HG03439 (cell line): ENCODE measurements around the gene SRRM5.
"Not testable (repeated sequence)": the region's sequence is repeated elsewhere in the genome, so short reads cannot be mapped to it uniquely, and the experiment has no call there.

Experiments used
- ATAC-seq: cut with Tn5 transposase; IDR thresholded peaks from one replicate; pipeline ENCODE4 v1.9.1; 2021; ENCODE audit warnings: mild to moderate bottlenecking, moderate library complexity; ENCODE audit not compliant: unreplicated experiment

The SRRM5 gene, protein sequence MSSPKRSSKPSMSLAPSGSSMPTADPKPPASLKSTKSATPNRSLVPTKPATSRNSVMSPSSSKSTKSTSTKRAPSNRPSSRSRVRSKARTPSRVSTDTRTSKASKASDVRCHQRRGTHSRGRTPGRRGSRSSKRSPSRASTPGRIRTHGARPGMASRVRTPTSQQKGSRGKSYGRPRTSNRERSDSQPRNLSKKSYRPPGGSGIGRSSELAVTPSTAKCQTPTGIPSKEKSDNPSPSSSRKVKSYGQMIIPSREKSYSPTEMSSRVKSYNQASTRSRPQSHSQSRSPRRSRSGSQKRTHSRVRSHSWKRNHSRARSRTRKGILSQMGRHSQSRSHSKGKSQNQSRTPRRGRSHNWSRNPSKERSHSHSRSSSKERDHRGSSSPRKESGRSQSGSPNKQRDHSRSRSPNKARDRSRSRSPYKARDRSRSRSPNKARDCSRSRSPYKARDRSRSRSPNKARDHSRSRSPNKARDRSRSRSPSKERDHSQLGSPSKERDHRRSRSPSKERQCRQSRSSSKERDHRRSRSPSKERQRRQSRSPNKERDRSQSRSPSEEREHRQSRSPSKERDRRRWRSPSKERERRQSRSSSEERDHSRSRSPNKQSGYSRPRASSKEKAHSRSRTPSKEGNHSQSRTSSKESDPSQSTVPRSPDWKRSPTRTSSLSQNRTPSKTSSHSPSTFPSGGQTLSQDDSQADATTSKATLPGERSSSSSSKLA

DNA sequence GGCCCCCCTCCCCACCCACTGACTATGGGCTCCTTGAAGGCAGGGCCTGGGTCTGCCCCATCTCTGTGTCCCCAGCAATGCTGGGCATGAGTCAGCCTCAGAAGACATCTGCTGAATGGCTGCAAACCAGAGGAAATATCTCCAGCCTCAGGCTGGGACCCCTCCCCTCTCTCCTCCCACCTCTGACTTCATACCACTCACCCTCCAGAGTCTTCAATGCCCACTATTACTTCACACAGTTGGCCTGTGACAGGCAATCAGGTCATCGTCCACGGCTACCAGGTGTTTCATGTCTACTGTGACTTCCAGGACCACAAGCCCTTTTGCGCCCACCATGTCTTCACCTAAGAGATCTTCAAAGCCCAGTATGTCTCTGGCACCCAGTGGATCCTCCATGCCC, at the start of gene SRRM5:
SRRM5 (plus strand) TSS at position 301 of the 400 bp plus-strand sequence; CDS start at position 335, 34 bp downstream.
- ATAC-seq, result no peak

- no peak for ATAC-seq
These were observed 49.6 kb upstream of the SRRM5 start for GRCh38 chr19:43562226-43562697.

GRCh38 chr19:43562698-43563241, 49.1 kb upstream of the SRRM5 start:
- ATAC-seq, result peak; percentile 50

GRCh38 chr19:43563816-43564457, 48.0 kb upstream of the SRRM5 start:
- ATAC-seq, result no peak

DNA sequence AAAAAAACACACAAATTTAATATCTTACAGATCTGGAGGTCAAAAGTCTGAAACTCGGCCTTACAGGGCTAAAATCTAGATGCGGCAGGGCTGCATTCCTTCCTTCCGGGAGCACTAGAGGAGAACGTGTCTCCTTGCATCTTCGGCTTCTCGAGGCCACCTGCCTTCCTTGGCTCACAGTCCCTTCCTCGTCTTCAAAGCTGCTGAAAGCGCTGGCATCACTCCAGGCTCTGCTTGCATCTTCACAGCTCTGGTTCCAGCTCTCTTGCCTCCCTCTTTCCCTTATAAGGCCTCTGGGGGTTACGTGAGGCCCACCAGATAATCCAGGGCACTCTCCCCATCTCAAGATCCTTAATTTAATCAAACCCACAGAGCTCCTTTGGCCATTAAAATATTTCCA, 47.1 kb upstream of the SRRM5 start:
- no peak for ATAC-seq

DNA sequence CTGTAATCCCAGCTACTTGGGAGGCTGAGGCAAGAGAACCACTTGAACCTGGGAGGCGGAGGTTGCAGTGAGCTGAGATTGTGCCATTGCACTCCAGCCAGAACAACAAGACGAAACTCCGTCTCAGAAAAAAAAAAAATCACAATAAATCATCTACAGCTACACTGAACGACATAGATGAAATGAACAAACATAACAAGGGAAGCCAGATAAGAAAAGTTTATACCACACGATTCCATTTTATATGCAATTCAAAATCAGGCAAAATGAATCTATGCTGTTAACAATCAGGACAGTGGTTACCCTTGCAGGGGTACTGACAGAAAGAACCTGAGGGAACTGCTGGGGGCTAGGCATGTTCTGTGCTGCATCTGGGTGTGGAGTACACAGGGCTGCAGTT, 42.2 kb upstream of the SRRM5 start:
- no peak for ATAC-seq

GRCh38 chr19:43570174-43570791, 41.6 kb upstream of the SRRM5 start:
- no peak for ATAC-seq

DNA sequence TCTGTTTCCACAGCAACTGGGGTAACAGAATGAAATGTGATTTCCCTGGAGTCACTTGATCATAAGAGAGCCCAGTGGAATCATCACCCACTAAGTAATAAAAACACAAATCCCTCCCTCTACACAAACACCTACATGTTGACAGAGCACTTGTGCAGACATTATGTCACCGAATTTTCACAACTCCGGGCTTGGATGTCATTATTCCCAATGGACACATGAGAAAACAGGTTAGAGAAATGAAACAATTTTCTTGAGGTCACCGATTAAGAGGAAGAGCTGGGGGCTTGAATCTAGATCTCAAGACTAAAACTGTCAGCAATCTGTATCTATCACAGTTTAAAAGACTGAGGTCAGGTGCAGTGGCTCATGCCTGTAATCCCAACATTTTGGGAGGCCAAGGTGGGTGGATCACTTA, 39.7 kb upstream of the SRRM5 start:
- no peak for ATAC-seq

GRCh38 chr19:43574424-43575155, 37.3 kb upstream of the SRRM5 start:
- ATAC-seq, result no peak

GRCh38 chr19:43575156-43575950, 36.5 kb upstream of the SRRM5 start, which contains the start of the genes PINLYP and XRCC1:
TSS of gene PINLYP (plus strand) at chr19:43575801. CDS start at chr19:43577192, 1,391 bp downstream.
TSS of gene XRCC1 (minus strand) at chr19:43575527. CDS start at chr19:43575458, 69 bp downstream.
- ATAC-seq, result peak; percentile 93

GRCh38 chr19:43575955-43576878, 35.7 kb upstream of the SRRM5 start:
- peak; percentile 5 for ATAC-seq

- no peak for ATAC-seq
These were observed 33.1 kb upstream of the SRRM5 start for GRCh38 chr19:43578787-43579186.

DNA sequence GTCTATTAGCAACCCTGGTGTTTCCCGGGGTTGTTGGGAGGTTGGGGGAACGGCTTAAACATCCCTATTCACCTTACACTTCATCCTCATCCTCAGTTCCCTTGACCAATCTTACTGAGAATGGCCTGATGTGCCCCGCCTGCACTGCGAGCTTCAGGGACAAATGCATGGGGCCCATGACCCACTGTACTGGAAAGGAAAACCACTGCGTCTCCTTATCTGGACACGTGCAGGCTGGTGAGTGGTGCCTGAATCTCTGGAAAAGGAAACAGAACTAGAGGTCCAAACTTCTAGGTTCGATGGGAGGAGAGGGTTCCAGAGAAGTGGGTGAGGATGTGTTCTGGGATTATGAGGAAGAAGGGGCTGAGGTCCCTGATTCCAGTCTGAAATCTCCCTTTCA, 30.4 kb upstream of the SRRM5 start:
- no peak for ATAC-seq

- no peak for ATAC-seq
These were observed 29.4 kb upstream of the SRRM5 start for GRCh38 chr19:43582495-43582894.

DNA sequence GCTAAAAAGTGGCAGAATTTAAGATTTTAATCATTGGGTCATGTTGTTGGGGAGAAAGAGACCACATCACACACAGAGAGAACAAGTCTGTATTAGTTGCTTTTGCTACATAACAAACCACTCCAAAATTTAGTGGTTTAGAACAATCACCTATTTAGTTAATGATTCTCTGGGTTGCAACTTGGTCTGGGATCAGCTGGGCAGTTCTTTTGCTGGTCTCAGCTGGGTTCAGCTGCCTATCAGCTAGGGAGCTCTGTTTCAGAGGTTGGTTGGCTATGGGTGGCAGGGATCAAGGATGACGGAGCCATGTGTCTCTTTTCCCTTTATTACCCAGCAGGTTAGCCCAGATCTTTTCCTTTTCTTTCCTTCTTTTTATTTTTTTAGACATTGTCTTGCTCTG, 27.4 kb upstream of the SRRM5 start:
- ATAC-seq, result no peak

- ATAC-seq, result no peak
These were observed 25.5 kb upstream of the SRRM5 start for GRCh38 chr19:43586346-43586745.

DNA sequence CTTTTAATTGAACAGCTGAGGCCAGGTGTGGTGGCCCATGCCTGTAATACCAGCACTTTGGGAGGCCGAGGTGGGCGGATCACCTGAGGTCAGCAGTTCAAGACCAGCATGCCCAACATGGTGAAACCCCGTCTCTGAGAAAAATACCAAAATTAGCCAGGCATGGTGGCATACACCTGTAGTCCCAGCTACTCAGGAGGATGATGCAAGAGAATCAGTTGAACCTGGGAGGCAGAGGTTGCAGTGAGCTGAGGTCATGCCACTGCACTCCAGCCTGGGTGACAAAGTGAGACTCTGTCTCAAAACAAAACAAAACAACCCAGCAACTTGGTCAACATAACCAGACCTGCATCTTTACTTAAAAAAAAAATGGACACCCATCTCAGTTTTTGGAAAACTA, 24.9 kb upstream of the SRRM5 start:
- ATAC-seq, result not testable (repeated sequence)

DNA sequence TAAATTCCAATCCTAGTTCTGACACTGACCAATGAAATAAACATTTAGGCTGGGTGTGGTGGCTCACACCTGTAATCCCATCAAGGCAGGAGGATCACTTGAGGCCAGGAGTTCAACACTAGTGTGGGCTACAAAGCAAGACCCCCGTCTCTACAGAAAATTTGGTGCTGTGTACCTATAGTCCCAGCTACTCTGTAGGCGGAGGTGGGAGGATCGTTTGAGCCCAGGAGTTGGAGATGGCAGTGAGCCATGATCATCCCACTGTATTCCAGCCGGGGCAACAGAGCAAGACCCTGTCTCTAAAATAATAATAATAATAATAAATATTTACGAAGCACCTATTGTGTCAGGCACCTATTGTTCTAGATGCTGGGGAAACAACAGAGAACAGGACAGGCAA, 22.6 kb upstream of the SRRM5 start:
- no peak for ATAC-seq
